H1 (cell line): ENCODE data around the gene KRT78. TPM values are rescaled to one million over a fixed set of nuclear protein-coding genes. Genes with fewer than 3 reads are reported as not detected.

Experiments used
- TAF1 ChIP-seq: IDR thresholded peaks from 2 replicates; pipeline ENCODE4 v1.6.1; 2011; ENCODE audit warnings: mild to moderate bottlenecking, low read depth, low read length
- polyA plus RNA-seq, 7 experiments: library from polyadenylated mRNA; depleted of rRNA in 3 of 7; stranded (reverse) in 5 of 7; unstranded in 2 of 7; fragments of >200 nt in 5 of 7; fragments of 200-250 nt in 2 of 7; gene quantifications; 1 replicate in 5 of 7; 2 replicates in 1 of 7; 4 replicates in 1 of 7; pipeline versions ENCODE4 v1.2.1 to v1.2.3, GENCODE V29; 2011 to 2013; ENCODE audit warnings: missing spikeins in 2 of 7, mixed read lengths in 2 of 7
- total RNA-seq: library from RNA; stranded (reverse); fragmentation: NEBNext Ultra II Directional; extraction: Animal tissue kit (Norgen Biotek cat#: 25700); gene quantifications from 2 replicates; pipeline ENCODE4 v1.2.1, GENCODE V29; 2021
- TF ChIP-seq, protein P1 (sequence below): fragments of 300-600 bp; sonication (generic); IDR thresholded peaks from 2 replicates; pipeline ENCODE4 v1.7.1; 2012; ENCODE audit warnings: low read length, moderate library complexity, mild to moderate bottlenecking, inconsistent platforms; ENCODE audit not compliant: insufficient replicate concordance

Gene KRT78
- total and polyA plus RNA-seq, 2 of the 8 experiments (the other 6 are each of a cell fraction or from before 2014, with no cell fraction given), result not detected

DNA sequence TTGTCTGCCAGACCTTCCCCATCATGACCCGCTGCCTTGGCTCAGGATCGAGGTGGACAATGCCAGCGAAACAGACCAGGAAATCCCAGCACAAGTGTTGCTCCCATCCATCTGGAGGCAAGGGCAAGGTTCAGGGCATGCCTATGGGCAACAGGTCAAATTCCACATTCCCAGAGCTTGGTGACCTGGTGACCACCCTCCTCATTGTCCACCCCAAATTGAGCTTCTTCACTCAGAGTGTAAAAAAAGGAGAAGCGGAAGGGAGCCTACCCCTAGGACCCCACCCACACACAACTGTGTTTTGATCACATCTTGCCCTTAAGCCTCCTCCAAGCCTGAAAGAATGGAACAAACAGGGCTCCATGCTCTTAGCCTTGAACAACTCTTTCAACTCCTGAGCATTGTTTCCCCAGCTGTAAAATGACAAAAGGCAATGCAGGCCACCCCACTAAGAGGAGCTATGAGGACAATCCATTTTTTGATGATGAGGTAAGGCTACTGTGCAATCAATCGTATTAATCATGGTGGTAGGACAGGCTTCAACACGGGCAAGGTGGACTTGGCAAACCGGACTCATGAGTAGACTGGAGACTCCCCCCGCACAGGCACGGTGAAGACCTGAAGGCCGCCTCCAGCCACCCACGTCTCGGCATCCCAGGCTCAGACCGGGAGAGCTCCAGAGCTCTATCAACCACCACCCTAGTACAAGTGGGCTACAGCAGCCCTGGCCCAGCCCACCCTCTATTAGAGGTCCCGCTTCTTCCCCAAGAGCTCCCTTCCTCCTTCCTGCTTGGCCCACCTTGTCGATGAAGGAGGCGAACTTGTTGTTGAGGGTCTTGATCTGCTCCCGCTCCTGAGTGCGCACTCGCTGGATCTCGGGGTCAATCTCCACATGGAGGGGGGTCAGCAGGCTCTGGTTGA is 15.5 kb downstream of the KRT78 start (continued):
- TF ChIP-seq, protein P1, sequence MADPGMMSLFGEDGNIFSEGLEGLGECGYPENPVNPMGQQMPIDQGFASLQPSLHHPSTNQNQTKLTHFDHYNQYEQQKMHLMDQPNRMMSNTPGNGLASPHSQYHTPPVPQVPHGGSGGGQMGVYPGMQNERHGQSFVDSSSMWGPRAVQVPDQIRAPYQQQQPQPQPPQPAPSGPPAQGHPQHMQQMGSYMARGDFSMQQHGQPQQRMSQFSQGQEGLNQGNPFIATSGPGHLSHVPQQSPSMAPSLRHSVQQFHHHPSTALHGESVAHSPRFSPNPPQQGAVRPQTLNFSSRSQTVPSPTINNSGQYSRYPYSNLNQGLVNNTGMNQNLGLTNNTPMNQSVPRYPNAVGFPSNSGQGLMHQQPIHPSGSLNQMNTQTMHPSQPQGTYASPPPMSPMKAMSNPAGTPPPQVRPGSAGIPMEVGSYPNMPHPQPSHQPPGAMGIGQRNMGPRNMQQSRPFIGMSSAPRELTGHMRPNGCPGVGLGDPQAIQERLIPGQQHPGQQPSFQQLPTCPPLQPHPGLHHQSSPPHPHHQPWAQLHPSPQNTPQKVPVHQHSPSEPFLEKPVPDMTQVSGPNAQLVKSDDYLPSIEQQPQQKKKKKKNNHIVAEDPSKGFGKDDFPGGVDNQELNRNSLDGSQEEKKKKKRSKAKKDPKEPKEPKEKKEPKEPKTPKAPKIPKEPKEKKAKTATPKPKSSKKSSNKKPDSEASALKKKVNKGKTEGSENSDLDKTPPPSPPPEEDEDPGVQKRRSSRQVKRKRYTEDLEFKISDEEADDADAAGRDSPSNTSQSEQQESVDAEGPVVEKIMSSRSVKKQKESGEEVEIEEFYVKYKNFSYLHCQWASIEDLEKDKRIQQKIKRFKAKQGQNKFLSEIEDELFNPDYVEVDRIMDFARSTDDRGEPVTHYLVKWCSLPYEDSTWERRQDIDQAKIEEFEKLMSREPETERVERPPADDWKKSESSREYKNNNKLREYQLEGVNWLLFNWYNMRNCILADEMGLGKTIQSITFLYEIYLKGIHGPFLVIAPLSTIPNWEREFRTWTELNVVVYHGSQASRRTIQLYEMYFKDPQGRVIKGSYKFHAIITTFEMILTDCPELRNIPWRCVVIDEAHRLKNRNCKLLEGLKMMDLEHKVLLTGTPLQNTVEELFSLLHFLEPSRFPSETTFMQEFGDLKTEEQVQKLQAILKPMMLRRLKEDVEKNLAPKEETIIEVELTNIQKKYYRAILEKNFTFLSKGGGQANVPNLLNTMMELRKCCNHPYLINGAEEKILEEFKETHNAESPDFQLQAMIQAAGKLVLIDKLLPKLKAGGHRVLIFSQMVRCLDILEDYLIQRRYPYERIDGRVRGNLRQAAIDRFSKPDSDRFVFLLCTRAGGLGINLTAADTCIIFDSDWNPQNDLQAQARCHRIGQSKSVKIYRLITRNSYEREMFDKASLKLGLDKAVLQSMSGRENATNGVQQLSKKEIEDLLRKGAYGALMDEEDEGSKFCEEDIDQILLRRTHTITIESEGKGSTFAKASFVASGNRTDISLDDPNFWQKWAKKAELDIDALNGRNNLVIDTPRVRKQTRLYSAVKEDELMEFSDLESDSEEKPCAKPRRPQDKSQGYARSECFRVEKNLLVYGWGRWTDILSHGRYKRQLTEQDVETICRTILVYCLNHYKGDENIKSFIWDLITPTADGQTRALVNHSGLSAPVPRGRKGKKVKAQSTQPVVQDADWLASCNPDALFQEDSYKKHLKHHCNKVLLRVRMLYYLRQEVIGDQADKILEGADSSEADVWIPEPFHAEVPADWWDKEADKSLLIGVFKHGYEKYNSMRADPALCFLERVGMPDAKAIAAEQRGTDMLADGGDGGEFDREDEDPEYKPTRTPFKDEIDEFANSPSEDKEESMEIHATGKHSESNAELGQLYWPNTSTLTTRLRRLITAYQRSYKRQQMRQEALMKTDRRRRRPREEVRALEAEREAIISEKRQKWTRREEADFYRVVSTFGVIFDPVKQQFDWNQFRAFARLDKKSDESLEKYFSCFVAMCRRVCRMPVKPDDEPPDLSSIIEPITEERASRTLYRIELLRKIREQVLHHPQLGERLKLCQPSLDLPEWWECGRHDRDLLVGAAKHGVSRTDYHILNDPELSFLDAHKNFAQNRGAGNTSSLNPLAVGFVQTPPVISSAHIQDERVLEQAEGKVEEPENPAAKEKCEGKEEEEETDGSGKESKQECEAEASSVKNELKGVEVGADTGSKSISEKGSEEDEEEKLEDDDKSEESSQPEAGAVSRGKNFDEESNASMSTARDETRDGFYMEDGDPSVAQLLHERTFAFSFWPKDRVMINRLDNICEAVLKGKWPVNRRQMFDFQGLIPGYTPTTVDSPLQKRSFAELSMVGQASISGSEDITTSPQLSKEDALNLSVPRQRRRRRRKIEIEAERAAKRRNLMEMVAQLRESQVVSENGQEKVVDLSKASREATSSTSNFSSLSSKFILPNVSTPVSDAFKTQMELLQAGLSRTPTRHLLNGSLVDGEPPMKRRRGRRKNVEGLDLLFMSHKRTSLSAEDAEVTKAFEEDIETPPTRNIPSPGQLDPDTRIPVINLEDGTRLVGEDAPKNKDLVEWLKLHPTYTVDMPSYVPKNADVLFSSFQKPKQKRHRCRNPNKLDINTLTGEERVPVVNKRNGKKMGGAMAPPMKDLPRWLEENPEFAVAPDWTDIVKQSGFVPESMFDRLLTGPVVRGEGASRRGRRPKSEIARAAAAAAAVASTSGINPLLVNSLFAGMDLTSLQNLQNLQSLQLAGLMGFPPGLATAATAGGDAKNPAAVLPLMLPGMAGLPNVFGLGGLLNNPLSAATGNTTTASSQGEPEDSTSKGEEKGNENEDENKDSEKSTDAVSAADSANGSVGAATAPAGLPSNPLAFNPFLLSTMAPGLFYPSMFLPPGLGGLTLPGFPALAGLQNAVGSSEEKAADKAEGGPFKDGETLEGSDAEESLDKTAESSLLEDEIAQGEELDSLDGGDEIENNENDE, result no peak
- TF ChIP-seq TAF1, result no peak
